HG03378 (cell line): Measurements from ENCODE around the gene MLF2.

Source experiments
- ATAC-seq: cut with Tn5 transposase; IDR thresholded peaks from one replicate; pipeline ENCODE4 v1.9.1; 2021; ENCODE audit warnings: mild to moderate bottlenecking, moderate library complexity; ENCODE audit not compliant: unreplicated experiment

Gene MLF2

DNA sequence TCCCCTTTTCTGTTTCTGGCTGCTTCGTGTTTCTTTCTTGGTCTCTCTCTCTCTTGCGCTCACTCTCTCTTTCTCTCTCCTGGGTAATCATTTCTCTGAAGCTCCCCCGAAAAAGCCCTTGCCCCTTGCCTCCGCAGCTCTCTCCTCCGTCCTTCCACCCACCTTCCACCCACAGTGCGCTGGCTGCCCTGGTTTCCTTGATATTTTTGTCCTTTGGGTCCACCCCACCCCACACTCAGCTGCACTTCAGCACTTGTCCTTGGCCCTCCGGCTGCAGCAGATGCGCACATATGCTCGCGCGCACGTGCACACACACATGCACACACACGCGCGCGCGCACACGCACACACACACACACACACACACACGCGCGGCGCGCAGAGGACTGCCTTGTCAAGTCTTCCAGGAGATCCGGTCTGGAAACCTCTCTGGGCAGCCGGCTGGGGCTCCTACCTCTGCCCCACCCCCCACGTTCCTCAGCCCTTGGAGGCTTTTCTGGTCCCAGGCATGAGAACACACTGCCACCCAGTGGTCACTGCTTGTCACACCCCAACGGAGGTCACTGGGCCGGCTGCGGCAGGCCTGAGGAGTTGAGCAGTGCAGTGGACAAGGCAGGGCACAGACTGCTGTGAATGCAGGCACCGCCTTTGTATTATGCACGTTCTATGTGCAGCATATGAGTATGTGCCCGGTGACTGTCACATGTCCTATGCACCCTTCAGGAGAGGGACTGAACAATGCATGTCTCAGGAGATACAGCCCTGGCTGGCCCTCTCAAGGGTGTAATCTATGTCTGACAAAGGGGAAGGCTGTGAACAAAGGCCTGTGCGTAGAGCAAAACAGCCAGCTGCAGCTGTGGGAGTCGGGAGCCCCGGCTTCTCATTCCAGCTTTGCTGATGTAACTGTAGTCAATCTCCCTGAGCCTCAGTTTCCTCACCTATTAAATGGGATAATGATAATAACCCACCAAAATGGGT lies 25.9 kb upstream of the MLF2 start:
- peak; percentile 78 for ATAC-seq

DNA sequence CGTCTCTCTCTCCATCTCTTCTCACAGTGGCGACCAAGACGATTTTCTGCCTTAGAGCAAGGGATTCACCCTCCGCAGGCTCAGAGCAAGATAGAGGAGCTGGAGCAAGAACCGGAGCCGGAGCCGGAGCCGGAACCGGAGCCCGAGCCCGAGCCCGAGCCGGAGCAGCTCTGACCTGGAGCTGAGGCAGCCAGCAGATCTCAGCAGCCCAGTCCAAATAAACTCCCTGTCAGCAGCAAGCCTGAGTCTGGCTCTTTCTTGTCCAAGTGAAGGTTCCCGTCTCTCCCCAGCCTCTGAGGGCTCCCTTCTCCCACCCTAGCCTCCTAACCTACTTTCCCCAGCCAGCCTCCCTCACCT lies 25.3 kb upstream of the MLF2 start:
- ATAC-seq: no peak

DNA sequence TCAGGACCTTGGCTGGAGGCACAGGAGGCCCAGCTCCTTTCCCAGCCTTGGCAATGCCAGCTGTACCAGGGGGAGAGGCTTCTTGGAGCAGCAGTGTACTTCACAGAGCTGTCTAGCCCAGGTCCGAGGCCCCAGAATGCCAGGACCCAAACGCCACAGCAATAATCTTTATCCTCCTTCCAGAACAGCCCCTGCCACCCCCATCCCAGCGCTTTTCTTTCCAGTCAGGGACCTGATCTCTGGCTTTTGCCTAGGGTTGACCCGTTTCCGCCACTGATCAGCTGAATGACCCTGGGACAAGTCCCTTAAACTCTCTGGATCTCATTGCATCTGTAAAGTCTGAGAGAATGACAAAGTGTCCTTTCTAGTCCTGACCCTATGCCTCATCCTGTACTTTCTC lies 24.4 kb upstream of the MLF2 start:
- ATAC-seq: no peak

DNA sequence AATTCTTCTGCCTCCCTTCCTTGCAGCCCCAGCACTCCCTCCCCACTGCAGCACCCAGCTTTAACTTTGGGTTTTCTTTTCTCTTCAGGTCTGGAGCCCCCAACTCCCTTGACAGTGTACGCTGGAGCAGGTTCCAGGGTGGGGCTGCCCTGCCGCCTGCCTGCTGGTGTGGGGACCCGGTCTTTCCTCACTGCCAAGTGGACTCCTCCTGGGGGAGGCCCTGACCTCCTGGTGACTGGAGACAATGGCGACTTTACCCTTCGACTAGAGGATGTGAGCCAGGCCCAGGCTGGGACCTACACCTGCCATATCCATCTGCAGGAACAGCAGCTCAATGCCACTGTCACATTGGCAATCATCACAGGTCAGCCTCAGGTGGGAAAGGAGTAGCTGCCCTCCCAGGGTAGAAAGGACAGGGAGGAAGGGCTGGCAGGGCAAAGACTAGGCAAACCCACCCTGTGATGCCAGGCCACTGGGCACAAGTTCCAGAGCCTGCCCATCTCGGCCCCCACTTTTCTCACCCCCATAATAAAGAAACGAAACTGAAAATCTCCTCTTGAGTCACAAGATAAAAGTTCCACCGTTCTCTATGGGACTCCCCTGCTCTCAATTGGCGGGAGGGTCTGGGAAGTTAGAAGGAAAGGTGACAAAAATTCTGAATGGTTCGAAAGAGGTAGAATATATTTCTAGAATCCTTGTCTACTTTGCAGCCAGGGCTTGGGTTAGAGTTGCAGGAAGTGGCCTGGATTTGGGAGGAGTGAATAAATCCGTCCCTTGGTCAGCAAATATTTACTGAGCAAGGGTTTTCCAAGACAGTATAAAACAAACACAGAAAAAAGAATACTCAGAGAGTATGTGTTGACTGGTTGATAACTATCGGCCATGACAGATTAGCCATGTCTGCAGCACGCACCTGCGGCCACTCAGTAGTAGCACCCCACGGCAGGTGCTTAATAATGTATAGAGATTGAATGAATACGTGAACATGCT lies 22.5 kb upstream of the MLF2 start:
- no peak for ATAC-seq

- ATAC-seq: no peak
These were observed 21.6 kb upstream of the MLF2 start for GRCh38 chr12:6774499-6775062.

- no peak for ATAC-seq
These were observed 20.8 kb upstream of the MLF2 start for GRCh38 chr12:6773590-6774351.

GRCh38 chr12:6772726-6773589 lies 20.0 kb upstream of the MLF2 start:
- no peak for ATAC-seq

GRCh38 chr12:6772331-6772695 lies 19.4 kb upstream of the MLF2 start, which contains the start of gene LAG3:
Gene LAG3, plus strand, starts transcription at chr12:6772520. Its CDS starts 333 bp downstream, at chr12:6772853.
- ATAC-seq: no peak

- no peak for ATAC-seq
These were observed 18.8 kb upstream of the MLF2 start for GRCh38 chr12:6771509-6772330.

- ATAC-seq: no peak
These were observed 18.2 kb upstream of the MLF2 start for GRCh38 chr12:6771091-6771495.

GRCh38 chr12:6770600-6770999 lies 17.7 kb upstream of the MLF2 start:
- no peak for ATAC-seq

GRCh38 chr12:6770094-6770493 lies 17.2 kb upstream of the MLF2 start:
- ATAC-seq: no peak

DNA sequence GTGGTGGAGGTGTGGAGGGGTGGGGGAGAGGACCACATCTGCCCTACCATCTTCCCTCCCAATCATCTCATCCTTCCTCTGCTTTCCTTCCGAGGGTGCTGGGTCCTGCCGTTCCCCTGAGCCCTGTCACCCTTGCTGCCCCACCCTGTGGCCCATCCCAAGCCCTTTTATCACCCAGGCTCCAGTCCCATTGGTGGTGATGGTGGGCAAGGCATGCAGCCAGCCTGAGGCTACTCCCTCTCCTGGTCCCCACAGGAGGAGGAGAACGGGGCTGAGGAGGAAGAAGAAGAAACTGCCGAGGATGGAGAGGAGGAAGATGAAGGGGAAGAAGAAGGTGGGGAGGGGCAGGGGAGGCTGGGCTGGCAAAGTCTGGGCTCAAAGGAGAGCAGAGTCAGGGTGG lies 16.7 kb upstream of the MLF2 start:
- ATAC-seq: no peak

DNA sequence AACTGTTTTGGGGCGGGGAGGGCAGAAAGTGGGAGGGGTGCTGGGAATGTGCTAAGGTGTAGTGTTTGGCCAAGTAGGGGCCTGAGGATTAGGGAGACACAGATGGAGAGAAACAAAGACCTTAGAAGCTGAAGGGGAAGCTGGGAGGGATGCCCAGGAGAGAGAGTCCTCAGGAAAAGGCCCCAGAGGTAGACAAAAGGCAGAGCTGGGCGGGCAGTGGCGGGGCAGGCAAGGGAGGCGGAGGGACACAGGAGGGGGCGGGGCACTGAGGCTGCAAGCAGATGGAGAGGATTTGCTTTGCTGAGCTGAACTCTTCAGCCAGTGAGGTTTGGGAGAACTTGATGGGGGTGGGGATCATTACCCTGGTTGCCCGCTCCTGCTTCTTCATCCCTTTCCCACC lies 16.0 kb upstream of the MLF2 start:
- ATAC-seq: no peak

DNA sequence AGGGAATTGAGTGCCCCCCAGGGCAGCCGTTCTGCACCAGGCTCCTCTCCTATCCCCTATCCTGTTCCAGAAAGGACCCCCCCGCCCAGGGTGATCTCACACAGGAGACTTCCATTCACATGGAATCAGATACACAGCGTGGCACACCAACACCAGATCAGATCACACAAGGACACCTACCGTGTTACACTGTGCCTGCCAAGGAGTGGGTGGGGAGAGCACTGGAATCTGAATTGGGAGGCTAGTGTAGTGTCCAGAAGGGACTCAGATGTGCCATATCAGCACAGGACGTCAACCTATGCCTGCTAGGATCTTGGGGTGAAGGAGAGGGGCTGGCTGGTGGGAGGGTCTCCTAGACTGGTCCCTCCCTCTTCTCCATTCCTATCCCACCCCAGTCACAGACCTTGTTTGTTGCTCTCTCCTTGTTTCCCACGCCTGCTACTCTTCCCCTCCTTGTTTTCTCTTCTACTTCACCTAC lies 15.5 kb upstream of the MLF2 start:
- no peak for ATAC-seq

DNA sequence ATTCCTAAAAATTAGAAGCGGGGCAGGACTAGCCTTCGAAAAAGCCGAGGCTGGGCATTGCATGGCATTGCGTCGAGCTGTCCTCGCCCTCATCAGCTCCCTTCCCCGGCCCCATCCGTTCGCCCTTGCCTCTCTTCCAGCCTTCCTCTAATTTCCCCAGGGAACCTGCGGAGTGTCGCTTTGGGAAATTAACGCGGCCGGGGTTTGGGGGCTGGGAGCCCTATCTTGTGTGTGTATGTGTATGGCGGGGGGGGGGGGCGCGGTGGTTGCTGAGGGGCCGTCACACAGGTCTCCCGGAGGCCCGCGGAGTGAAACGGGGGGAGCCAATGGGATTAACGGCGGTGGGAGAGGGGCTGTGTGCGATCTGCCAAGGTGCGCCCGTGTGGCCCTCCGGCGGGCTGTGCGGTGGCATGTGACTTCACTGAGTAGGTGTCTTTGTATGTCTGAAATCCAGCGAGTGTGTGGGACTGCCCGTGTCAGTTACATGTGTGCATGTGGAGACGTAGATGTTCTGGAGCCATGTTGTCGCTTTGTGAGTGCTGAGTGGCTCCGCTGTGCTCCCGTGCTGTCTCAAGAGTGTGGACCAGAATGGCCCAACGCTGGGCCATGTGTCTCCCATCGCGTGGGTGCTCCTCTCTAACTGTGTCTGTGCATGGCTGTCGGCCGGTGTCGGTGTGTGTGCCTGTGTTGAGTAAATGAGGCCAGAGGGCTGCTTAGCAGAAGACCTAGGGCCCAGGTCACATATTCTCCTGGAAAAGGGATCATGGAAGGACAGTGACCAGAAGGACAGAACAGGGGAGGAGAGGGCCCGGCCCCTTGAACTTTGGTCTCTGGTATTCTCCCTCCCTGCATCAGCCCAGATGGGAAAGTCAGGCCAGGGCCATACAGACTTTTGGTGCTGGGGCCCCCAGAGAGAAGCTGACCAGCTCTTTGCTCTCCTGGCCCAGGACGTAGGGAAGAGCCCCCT lies 14.7 kb upstream of the MLF2 start:
- no peak for ATAC-seq

DNA sequence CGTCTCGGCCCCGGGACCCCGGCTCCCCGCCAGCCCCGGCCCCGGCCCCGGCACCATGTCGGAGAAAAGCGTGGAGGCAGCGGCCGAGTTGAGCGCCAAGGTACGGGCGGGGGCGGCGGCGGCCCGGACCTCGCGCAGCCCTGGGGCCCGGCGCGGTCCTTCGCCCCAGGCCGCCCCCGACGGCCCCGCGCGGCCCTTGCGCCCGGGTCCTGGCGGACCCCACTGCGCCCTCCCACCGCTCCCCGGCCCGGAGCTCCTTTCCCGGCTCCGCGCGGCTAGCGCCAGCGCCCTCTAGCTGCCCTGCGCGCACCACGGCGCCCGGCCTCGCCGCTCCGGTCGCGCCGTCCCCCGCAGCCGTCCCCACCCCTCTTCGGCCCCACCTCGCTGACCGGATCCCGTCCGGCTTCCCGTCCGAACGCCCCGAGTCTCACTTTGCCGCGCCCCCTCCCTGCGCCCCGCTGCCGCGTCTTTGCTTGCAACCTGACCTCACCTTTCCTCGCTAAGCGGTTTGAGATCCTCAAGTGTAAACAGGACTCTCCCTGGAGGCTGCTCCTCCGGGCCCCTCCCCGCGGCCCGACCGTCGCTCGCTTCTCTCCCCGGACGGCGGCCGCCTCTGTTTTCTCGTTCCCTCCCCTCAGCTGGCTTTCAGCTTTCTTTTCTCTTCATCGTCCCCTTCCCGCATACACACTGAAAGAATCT lies 13.9 kb upstream of the MLF2 start:
- ATAC-seq: no peak
